Activated naive CD8-positive, alpha-beta T cell treated with anti-CD3 and anti-CD28 coated beads for 36 hours (primary cell): ENCODE data around the gene PCDHGA5. TPM values are rescaled to one million over a fixed set of nuclear protein-coding genes. Genes with fewer than 3 reads are reported as not detected.
"Not testable (repeated sequence)": the region's sequence is repeated elsewhere in the genome, so short reads cannot be mapped to it uniquely, and the experiment has no call there.

Experiments used
- DNase-seq: peaks from one replicate; pipeline ENCODE4 v3.0.0; 2021
- H3K27ac Mint-ChIP-seq: one replicate; pipeline ENCODE4 v1.8.0; 2022; ENCODE audit warnings: mild to moderate bottlenecking, moderate library complexity, mixed read lengths
- H3K27me3 Mint-ChIP-seq: one replicate; pipeline ENCODE4 v1.8.0; 2022; ENCODE audit warnings: mild to moderate bottlenecking, mixed read lengths
- H3K36me3 Mint-ChIP-seq: one replicate; pipeline ENCODE4 v1.8.0; 2021; ENCODE audit warnings: mild to moderate bottlenecking, mixed read lengths
- H3K4me1 Mint-ChIP-seq: one replicate; pipeline ENCODE4 v1.8.0; 2021; ENCODE audit warnings: mixed read lengths
- H3K4me3 Mint-ChIP-seq: one replicate; pipeline ENCODE4 v1.8.0; 2022; ENCODE audit warnings: mild to moderate bottlenecking, moderate library complexity, mixed read lengths
- H3K9me3 Mint-ChIP-seq: one replicate; pipeline ENCODE4 v1.8.0; 2022; ENCODE audit warnings: mixed read lengths
- total RNA-seq, 2 experiments: library from RNA; stranded (reverse); gene quantifications; one replicate each; pipeline ENCODE4 v1.2.3, GENCODE V29; 2021

Gene PCDHGA5
- total RNA-seq, 2 experiments from 2014 or later, result 0.06 TPM; not detected in 1

- no peaks in the 10 kb centered on the region for H3K4me1 Mint-ChIP-seq
- H3K36me3 Mint-ChIP-seq, result peaks cover 24% of the 10 kb centered on the region
- no peak within 1 kb of the TSS for H3K27ac Mint-ChIP-seq
- H3K9me3 Mint-ChIP-seq, result peaks cover 35% of the 10 kb centered on the region
- no peak within 1 kb of the TSS for H3K4me3 Mint-ChIP-seq
- peaks cover 82% of the 10 kb centered on the region for H3K27me3 Mint-ChIP-seq
- DNase-seq, result no peak
Measured at GRCh38 chr5:141392429-141393198, 28.7 kb downstream of the PCDHGA5 start, which contains the start of gene PCDHGA8. PCDHGA8 (plus strand) TSS chr5:141392633; CDS start chr5:141392814, 181 bp downstream.

- peaks cover 82% of the 10 kb centered on the region for H3K27me3 Mint-ChIP-seq
- no peaks in the 10 kb centered on the region for H3K4me1 Mint-ChIP-seq
- H3K36me3 Mint-ChIP-seq, result peaks cover 23% of the 10 kb centered on the region
- peaks cover 33% of the 10 kb centered on the region for H3K9me3 Mint-ChIP-seq
- no peak for DNase-seq
- no peak overlapping the region for H3K4me3 Mint-ChIP-seq
- no peak overlapping the region for H3K27ac Mint-ChIP-seq
Measured at GRCh38 chr5:141393267-141393666, 29.3 kb downstream of the PCDHGA5 start.

DNA sequence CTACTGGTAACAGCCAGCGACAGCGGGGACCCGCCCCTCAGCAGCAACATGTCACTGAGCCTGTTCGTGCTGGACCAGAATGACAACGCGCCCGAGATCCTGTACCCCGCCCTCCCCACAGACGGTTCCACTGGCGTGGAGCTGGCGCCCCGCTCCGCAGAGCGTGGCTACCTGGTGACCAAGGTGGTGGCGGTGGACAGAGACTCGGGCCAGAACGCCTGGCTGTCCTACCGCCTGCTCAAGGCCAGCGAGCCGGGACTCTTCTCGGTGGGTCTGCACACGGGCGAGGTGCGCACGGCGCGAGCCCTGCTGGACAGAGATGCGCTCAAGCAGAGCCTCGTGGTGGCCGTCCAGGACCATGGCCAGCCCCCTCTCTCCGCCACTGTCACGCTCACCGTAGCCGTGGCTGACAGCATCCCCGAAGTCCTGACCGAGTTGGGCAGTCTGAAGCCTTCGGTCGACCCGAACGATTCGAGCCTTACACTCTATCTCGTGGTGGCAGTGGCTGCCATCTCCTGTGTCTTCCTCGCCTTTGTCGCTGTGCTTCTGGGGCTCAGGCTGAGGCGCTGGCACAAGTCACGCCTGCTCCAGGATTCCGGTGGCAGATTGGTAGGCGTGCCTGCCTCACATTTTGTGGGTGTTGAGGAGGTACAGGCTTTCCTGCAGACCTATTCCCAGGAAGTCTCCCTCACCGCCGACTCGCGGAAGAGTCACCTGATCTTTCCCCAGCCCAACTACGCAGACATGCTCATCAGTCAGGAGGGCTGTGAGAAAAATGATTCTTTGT lies 30.6 kb downstream of the PCDHGA5 start:
- DNase-seq, H3K4me3 Mint-ChIP-seq, H3K4me1 Mint-ChIP-seq, H3K27ac Mint-ChIP-seq: not testable (repeated sequence)
- H3K36me3 Mint-ChIP-seq, result peaks cover 20% of the 10 kb centered on the region
- peaks cover 82% of the 10 kb centered on the region for H3K27me3 Mint-ChIP-seq
- H3K9me3 Mint-ChIP-seq, result peaks cover 33% of the 10 kb centered on the region

DNA sequence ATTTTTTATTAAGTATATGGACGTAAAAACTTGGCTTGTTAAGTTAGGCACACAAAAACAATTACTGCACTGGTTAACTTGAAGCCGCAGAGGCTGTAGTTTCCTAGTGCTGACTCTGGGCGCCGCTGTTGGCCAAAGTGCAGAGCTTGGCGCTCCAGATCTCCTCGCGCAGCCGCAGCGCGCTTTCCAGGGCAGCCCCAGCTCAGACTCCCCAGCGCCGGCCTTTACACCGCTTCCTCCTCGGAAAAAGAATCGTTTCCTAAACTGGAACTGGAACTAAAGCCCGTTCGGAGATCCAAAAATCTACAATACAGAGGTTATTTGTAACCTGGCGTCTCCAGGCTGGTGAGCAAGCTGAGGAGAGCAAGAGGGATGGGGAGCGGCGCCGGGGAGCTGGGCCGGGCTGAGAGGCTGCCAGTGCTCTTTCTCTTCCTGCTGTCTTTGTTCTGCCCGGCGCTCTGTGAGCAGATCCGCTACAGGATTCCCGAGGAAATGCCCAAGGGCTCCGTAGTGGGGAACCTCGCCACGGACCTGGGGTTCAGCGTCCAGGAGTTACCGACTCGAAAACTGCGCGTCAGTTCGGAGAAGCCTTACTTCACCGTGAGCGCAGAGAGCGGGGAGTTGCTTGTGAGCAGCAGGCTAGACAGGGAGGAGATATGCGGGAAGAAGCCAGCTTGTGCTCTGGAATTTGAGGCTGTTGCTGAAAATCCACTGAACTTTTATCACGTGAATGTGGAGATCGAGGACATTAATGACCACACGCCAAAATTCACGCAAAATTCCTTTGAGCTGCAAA lies 34.0 kb downstream of the PCDHGA5 start, which contains the start of gene PCDHGB5:
Gene PCDHGB5, plus strand, starts transcription at position 192 of the 796 bp plus-strand sequence. Its CDS starts 181 bp downstream, at position 373.
- not testable (repeated sequence) for H3K4me1 Mint-ChIP-seq, H3K27ac Mint-ChIP-seq
- Mint-ChIP-seq H3K27me3 (peaks cover 81% of the 10 kb centered on the region), H3K9me3 (peaks cover 30% of the 10 kb centered on the region), H3K4me3 (peak within 1 kb of the TSS; percentile 61), H3K36me3 (peaks cover 21% of the 10 kb centered on the region)
- peak; percentile 53 for DNase-seq

- Mint-ChIP-seq H3K4me3 (no peak overlapping the region), H3K9me3 (peaks cover 27% of the 10 kb centered on the region), H3K27ac (no peak overlapping the region), H3K27me3 (peaks cover 82% of the 10 kb centered on the region), H3K4me1 (peaks cover 1% of the 10 kb centered on the region), H3K36me3 (peaks cover 18% of the 10 kb centered on the region)
- DNase-seq, result no peak
Measured at GRCh38 chr5:141398608-141399007, 34.6 kb downstream of the PCDHGA5 start.

GRCh38 chr5:141399555-141400258 lies 35.7 kb downstream of the PCDHGA5 start:
- Mint-ChIP-seq H3K36me3 (peaks cover 15% of the 10 kb centered on the region), H3K27me3 (peaks cover 82% of the 10 kb centered on the region), H3K4me1 (peaks cover 1% of the 10 kb centered on the region), H3K9me3 (peaks cover 21% of the 10 kb centered on the region), H3K27ac (no peak overlapping the region), H3K4me3 (no peak overlapping the region)
- no peak for DNase-seq

DNA sequence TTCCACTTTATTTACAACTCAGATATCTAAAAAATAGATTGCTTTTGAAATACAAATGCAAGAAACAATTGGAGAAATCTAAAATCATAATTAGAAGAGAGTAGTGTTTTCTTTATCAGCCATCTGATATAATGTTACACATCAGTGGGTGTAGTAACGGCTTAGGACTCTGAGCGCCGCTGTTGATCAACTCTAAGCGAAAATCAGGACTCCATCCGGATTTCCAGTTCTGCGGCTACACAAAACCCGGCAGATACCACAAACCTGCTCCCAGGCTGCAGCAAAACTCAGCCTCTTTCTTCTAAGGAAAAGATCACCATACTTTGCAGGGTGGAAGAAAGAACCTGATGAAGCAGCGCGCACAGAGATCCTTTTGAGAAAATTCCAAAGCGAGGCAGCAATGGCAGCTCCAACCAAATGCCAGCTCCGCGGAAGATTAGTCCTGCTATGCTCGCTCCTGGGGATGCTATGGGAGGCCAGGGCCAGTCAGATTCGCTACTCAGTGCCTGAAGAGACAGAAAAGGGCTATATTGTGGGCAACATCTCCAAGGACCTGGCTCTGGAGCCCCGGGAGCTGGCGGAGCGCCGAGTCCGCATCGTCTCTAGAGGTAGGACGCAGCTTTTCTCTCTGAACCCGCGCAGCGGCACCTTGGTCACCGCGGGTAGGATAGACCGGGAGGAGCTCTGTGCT lies 38.7 kb downstream of the PCDHGA5 start, which contains the start of gene PCDHGA9:
Gene PCDHGA9, plus strand, starts transcription at position 226 of the 691 bp plus-strand sequence. Its CDS starts 175 bp downstream, at position 401.
- H3K4me1 Mint-ChIP-seq, result peaks cover 1% of the 10 kb centered on the region
- peaks cover 15% of the 10 kb centered on the region for H3K36me3 Mint-ChIP-seq
- peak within 1 kb of the TSS; percentile 34 for H3K27ac Mint-ChIP-seq
- H3K4me3 Mint-ChIP-seq, result peak within 1 kb of the TSS; percentile 52
- H3K27me3 Mint-ChIP-seq, result peaks cover 82% of the 10 kb centered on the region
- no peak for DNase-seq
- H3K9me3 Mint-ChIP-seq, result peaks cover 25% of the 10 kb centered on the region

GRCh38 chr5:141403387-141403786 lies 39.4 kb downstream of the PCDHGA5 start:
- peaks cover 27% of the 10 kb centered on the region for H3K9me3 Mint-ChIP-seq
- peaks cover 1% of the 10 kb centered on the region for H3K4me1 Mint-ChIP-seq
- no peak overlapping the region for H3K4me3 Mint-ChIP-seq
- peaks cover 17% of the 10 kb centered on the region for H3K36me3 Mint-ChIP-seq
- H3K27me3 Mint-ChIP-seq, result peaks cover 85% of the 10 kb centered on the region
- DNase-seq, result no peak
- no peak overlapping the region for H3K27ac Mint-ChIP-seq

- Mint-ChIP-seq H3K36me3 (peaks cover 15% of the 10 kb centered on the region), H3K27me3 (peaks cover 85% of the 10 kb centered on the region), H3K4me3 (peak within 1 kb of the TSS; percentile 45), H3K9me3 (peaks cover 23% of the 10 kb centered on the region)
- not testable (repeated sequence) for H3K27ac Mint-ChIP-seq, H3K4me1 Mint-ChIP-seq
- DNase-seq, result peak; percentile 49
Measured at GRCh38 chr5:141407790-141408505, 44.0 kb downstream of the PCDHGA5 start, which contains the start of gene PCDHGB6. PCDHGB6 (plus strand) TSS chr5:141408021; CDS start chr5:141408203, 182 bp downstream.

GRCh38 chr5:141409598-141410306 lies 45.8 kb downstream of the PCDHGA5 start:
- peaks cover 87% of the 10 kb centered on the region for H3K27me3 Mint-ChIP-seq
- H3K4me3 Mint-ChIP-seq, result no peak overlapping the region
- peaks cover 31% of the 10 kb centered on the region for H3K9me3 Mint-ChIP-seq
- DNase-seq, result no peak
- H3K36me3 Mint-ChIP-seq, result peaks cover 20% of the 10 kb centered on the region
- peaks cover 4% of the 10 kb centered on the region for H3K4me1 Mint-ChIP-seq
- H3K27ac Mint-ChIP-seq, result no peak overlapping the region

DNA sequence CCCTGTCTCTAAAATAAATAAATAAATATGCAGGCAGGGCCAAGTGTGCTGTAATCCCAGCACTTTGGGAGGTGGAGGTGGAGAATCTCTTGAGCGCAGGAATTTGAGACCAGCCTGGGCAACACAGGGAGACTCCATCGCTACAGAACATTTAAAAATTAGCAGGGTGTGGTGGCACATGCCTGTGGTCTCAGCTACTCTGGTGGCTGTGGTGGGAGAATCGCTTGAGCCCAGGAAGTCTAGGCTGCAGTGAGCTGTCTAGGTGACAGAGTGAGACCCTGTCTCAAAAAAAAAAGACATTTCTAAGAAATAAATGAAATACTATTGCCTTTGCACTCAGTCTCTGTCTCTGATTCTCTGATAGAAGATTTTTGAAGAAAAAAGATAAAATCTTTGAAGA lies 47.6 kb downstream of the PCDHGA5 start:
- no peak overlapping the region for H3K27ac Mint-ChIP-seq
- H3K4me3 Mint-ChIP-seq, result no peak overlapping the region
- H3K9me3 Mint-ChIP-seq, result peaks cover 28% of the 10 kb centered on the region
- no peak for DNase-seq
- H3K4me1 Mint-ChIP-seq, result peaks cover 4% of the 10 kb centered on the region
- peaks cover 86% of the 10 kb centered on the region for H3K27me3 Mint-ChIP-seq
- peaks cover 20% of the 10 kb centered on the region for H3K36me3 Mint-ChIP-seq

DNA sequence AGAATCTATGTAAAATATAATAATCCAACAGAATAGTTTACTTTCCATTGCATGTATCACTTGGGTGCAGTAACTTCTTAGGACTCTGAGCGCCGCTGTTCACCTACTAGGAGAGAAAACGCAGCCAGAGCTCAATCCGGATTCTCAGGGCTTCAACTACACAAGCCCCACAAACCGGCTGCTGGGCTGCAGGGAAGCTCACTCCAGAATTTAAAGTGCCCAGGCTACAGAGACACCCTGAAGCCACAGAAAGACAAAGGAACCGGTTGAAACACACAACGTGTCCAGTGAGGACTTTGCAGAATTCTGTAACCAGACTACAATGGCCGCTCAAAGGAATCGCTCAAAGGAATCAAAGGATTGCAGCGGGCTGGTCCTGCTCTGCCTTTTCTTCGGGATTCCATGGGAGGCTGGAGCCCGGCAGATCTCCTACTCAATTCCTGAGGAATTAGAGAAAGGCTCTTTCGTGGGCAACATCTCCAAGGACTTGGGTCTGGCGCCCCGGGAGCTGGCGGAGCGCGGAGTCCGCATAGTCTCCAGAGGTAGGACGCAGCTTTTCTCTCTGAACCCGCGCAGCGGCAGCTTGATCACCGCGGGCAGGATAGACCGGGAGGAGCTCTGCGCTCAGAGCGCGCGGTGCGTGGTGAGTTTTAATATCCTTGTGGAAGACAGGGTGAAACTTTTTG lies 49.0 kb downstream of the PCDHGA5 start, which contains the start of gene PCDHGA10:
Gene PCDHGA10, plus strand, starts transcription at position 134 of the 686 bp plus-strand sequence. Its CDS starts 189 bp downstream, at position 323.
- peaks cover 23% of the 10 kb centered on the region for H3K36me3 Mint-ChIP-seq
- no peak within 1 kb of the TSS for H3K27ac Mint-ChIP-seq

More for the DNA sequence above, 49.0 kb downstream of the PCDHGA5 start, which contains the start of gene PCDHGA10:
- peaks cover 85% of the 10 kb centered on the region for H3K27me3 Mint-ChIP-seq
- peaks cover 29% of the 10 kb centered on the region for H3K9me3 Mint-ChIP-seq
- H3K4me3 Mint-ChIP-seq, result peak within 1 kb of the TSS; percentile 77
- H3K4me1 Mint-ChIP-seq, result peaks cover 6% of the 10 kb centered on the region
- DNase-seq, result peak; percentile 55
